HG02678 (cell line): ENCODE data around the gene COA4.

Experiments
- ATAC-seq: cut with Tn5 transposase; IDR thresholded peaks from one replicate; pipeline ENCODE4 v1.9.1; 2021; ENCODE audit warnings: mild to moderate bottlenecking, moderate library complexity; ENCODE audit not compliant: unreplicated experiment

The COA4 gene

GRCh38 chr11:73866095-73866579 lies 10.5 kb downstream of the COA4 start:
- ATAC-seq: no peak

- ATAC-seq: no peak
Observed at GRCh38 chr11:73862986-73863385, 13.7 kb downstream of the COA4 start.

- no peak for ATAC-seq
Observed at GRCh38 chr11:73860202-73860601, 16.4 kb downstream of the COA4 start.

GRCh38 chr11:73859671-73860070 lies 17.0 kb downstream of the COA4 start:
- ATAC-seq: no peak

GRCh38 chr11:73856031-73856567 lies 20.5 kb downstream of the COA4 start:
- no peak for ATAC-seq

GRCh38 chr11:73854680-73855079 lies 22.0 kb downstream of the COA4 start:
- no peak for ATAC-seq

- ATAC-seq: no peak
Observed at GRCh38 chr11:73852049-73852448, 24.6 kb downstream of the COA4 start.

GRCh38 chr11:73851046-73851764 lies 25.4 kb downstream of the COA4 start:
- no peak for ATAC-seq

GRCh38 chr11:73839123-73839457 lies 37.6 kb downstream of the COA4 start:
- no peak for ATAC-seq

- no peak for ATAC-seq
Observed at GRCh38 chr11:73838443-73839122, 38.1 kb downstream of the COA4 start.

- no peak for ATAC-seq
Observed at GRCh38 chr11:73833067-73833466, 43.6 kb downstream of the COA4 start.

GRCh38 chr11:73830261-73830660 lies 46.4 kb downstream of the COA4 start:
- ATAC-seq: no peak
